Activated naive CD8-positive, alpha-beta T cell treated with anti-CD3 and anti-CD28 coated beads for 36 hours (primary cell): ENCODE data around the gene TBX2. TPM values are rescaled to one million over a fixed set of nuclear protein-coding genes. Genes with fewer than 3 reads are reported as not detected.
"Not testable (repeated sequence)": the region's sequence is repeated elsewhere in the genome, so short reads cannot be mapped to it uniquely, and the experiment has no call there.

ENCODE experiments used
- DNase-seq: peaks from one replicate; pipeline ENCODE4 v3.0.0; 2021
- H3K27ac Mint-ChIP-seq: one replicate; pipeline ENCODE4 v1.8.0; 2022; ENCODE audit warnings: mild to moderate bottlenecking, moderate library complexity, mixed read lengths
- H3K27me3 Mint-ChIP-seq: one replicate; pipeline ENCODE4 v1.8.0; 2022; ENCODE audit warnings: mild to moderate bottlenecking, mixed read lengths
- H3K36me3 Mint-ChIP-seq: one replicate; pipeline ENCODE4 v1.8.0; 2021; ENCODE audit warnings: mild to moderate bottlenecking, mixed read lengths
- H3K4me1 Mint-ChIP-seq: one replicate; pipeline ENCODE4 v1.8.0; 2021; ENCODE audit warnings: mixed read lengths
- H3K4me3 Mint-ChIP-seq: one replicate; pipeline ENCODE4 v1.8.0; 2022; ENCODE audit warnings: mild to moderate bottlenecking, moderate library complexity, mixed read lengths
- H3K9me3 Mint-ChIP-seq: one replicate; pipeline ENCODE4 v1.8.0; 2022; ENCODE audit warnings: mixed read lengths
- total RNA-seq, 2 experiments: library from RNA; stranded (reverse); gene quantifications; one replicate each; pipeline ENCODE4 v1.2.3, GENCODE V29; 2021

The TBX2 gene
- total RNA-seq, 2 experiments from 2014 or later, result not detected

DNA sequence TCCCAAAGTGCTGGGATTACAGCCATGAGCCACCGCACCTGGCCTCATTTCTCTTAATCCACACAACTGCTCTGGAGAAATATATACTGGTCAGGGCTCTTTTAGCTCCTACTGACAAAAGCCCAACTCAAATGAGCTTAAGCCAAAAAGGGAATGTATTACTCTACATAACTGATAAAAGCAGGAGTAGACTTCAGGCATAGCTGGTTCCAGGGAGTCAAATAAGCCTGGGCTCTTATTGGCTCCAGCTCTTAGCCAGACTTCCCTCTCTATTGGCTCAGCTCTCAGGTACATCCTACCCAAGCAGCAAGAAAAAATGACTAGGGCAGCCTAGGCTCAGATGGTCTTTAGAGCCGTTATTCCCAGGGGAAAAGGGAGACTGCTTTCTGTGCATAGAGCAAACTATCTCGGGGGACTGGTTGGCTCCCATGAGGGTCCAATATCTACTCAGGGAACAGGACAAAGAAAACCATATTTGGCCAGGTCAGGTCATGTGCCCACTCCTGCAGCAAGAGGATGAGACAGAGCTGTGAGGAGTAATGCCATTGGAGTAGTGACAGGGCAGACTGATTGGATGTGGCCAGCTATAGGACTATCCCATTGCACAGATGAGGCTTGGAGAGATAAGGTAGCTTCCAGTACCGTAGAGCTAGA is 21.2 kb downstream of the TBX2 start:
- no peaks in the 10 kb centered on the region for H3K9me3 Mint-ChIP-seq
- no peak for DNase-seq
- H3K27ac Mint-ChIP-seq, result no peak overlapping the region
- no peak overlapping the region for H3K4me3 Mint-ChIP-seq
- peaks cover 75% of the 10 kb centered on the region for H3K27me3 Mint-ChIP-seq
- no peaks in the 10 kb centered on the region for H3K36me3 Mint-ChIP-seq
- H3K4me1 Mint-ChIP-seq, result no peaks in the 10 kb centered on the region

DNA sequence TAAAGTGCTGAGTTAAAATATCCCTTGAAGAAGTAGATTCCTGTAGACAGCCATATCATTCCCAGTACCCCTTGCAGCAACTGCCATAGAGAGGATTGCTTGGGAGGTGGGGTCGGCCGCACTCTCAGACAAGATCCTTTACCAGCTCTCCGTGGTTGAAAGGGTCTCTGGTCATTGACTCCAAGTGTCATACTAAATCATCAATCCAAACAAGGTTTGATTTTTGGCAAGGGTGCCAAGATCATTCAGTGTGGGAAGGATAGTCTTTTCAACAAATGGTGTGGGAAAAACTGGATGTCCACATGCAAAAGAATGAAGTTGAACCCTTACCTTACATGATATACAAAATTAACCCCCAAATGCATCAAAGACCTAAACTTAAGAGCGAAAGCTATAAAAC is 21.8 kb downstream of the TBX2 start:
- H3K4me3 Mint-ChIP-seq, result no peak overlapping the region
- H3K27me3 Mint-ChIP-seq, result peaks cover 75% of the 10 kb centered on the region
- DNase-seq, result no peak
- H3K4me1 Mint-ChIP-seq, result no peaks in the 10 kb centered on the region
- no peaks in the 10 kb centered on the region for H3K36me3 Mint-ChIP-seq
- H3K27ac Mint-ChIP-seq, result no peak overlapping the region
- no peaks in the 10 kb centered on the region for H3K9me3 Mint-ChIP-seq

DNA sequence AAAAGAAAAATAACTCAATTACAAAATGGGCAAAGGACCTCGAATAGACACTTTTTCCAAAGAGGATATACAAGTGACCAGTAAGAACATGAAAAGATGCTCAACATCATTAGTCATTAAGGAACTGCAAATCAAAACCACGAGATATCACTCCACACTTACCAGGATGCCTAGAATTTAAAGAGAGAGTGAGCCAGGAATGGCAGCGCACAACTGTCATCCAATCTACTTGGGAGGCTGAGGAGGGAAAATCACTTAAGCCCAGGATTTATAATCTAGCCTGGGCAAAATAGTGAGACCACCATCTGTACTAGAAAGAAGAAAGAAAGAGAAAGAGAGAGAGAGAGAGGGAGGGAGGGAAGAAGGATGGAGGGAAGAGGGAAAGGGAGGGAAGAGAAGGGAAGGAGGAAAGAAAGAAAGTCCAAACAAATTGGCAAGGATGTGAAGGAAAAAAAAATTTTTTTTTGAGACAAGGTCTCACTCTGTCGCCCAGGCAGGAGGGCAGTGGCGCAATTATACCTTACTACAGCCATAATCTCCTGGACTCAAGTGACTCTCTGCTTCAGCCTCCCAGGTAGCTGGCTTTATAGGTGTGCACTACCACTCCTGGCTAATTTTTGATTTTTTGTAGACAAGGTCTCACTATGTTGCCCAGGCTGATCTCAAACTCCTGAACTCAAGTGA is 22.6 kb downstream of the TBX2 start:
- Mint-ChIP-seq H3K9me3 (no peaks in the 10 kb centered on the region), H3K27me3 (peaks cover 68% of the 10 kb centered on the region), H3K36me3 (no peaks in the 10 kb centered on the region), H3K4me3 (no peak overlapping the region), H3K4me1 (no peaks in the 10 kb centered on the region), H3K27ac (no peak overlapping the region)
- no peak for DNase-seq

DNA sequence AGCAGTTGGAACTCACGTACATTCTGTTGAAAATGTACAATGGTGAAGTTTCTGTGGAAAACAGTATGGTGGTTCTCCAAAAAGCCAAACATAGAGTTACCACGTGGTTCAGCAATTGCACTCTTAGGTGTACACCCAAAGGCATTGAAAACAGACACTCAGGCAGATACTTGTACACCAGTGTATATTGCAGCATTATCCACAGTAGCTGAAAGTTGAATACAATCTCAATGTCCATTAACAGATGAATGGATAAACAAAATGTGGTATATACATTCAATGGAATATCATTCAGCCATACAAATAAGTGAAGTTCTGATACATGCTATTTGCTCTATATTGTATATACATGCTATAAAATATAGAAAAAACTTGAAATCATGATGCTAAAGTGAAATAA is 23.2 kb downstream of the TBX2 start:
- Mint-ChIP-seq H3K9me3 (no peaks in the 10 kb centered on the region), H3K4me3 (no peak overlapping the region), H3K27ac (no peak overlapping the region), H3K36me3 (no peaks in the 10 kb centered on the region), H3K4me1 (no peaks in the 10 kb centered on the region), H3K27me3 (peaks cover 65% of the 10 kb centered on the region)
- no peak for DNase-seq

DNA sequence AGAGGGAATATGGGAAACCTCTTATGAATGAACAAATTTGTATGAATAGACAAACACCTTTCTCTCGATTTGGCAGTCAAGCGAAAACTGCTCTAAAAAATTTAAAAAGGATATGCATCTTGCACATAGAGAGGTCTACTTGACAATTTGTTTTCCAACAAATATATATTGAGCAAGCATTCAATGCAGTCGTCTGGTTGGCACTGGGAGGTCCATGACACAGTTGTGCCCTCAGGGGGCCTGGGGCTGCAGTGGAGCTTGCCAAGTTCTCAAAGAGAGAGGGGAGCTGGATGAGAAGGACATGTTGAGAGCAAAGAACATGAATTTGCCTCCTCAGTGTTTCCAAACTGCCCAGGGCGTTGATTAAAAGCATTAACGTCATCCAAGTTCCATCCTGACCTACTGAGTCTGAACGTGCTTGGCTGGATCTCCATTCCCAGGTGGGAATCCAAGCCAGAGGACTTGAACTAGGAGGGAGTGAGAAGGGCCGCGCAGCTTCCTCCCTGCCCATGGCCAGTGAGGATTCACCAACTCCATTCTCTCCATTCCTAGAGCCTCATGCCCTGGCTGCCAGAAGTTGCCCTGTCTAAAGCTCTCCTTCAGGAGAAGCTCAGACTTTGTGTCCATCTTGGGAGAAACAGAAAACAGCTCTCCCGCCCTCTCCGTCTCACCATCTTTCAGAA is 24.5 kb downstream of the TBX2 start:
- H3K27ac Mint-ChIP-seq, result no peak overlapping the region
- no peak overlapping the region for H3K4me3 Mint-ChIP-seq
- H3K36me3 Mint-ChIP-seq, result no peaks in the 10 kb centered on the region
- no peaks in the 10 kb centered on the region for H3K4me1 Mint-ChIP-seq
- H3K27me3 Mint-ChIP-seq, result peaks cover 54% of the 10 kb centered on the region
- no peak for DNase-seq
- H3K9me3 Mint-ChIP-seq, result peaks cover 2% of the 10 kb centered on the region

DNA sequence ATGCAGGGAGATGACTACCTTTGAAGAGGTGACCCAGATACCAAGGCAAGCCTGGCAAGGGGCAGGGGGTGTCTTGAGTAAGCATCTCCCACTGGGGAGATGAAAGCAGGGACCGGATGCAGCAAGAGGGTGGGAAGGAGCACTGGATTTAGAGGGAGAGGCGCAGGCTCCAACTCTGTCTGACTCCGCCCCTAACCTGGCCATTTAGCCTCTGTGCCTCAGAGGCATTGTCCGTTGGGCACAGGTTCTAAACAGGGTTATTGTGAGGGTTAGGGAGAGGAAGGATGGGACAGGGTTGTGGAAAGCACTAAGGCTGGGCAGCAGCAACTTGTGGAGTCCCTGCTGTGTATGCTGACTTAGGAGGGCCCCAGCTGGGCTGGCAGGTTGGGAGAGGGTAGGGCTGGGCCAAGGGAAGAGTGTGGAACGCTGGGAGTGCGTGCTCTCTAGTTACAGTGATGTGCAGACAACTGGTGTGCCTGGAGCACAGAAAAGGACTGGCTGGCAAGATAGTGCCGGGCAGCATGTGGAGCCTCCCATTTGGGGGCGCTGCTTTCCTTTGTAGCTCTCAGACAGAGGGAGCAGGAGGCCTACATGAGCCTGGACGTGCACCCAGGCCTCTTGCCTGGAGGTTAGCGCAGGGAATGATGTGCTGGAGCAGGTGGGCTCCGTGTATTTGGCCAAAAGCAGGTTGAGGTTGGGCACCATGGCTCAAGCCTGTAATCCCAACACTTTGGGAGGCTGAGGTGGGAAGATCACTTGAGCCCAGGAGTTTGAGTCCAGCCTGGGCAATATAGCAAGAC is 26.2 kb downstream of the TBX2 start:
- Mint-ChIP-seq H3K9me3 (peaks cover 2% of the 10 kb centered on the region), H3K4me3 (no peak overlapping the region), H3K36me3 (no peaks in the 10 kb centered on the region), H3K27me3 (peaks cover 41% of the 10 kb centered on the region), H3K4me1 (no peaks in the 10 kb centered on the region), H3K27ac (no peak overlapping the region)
- DNase-seq, result no peak

DNA sequence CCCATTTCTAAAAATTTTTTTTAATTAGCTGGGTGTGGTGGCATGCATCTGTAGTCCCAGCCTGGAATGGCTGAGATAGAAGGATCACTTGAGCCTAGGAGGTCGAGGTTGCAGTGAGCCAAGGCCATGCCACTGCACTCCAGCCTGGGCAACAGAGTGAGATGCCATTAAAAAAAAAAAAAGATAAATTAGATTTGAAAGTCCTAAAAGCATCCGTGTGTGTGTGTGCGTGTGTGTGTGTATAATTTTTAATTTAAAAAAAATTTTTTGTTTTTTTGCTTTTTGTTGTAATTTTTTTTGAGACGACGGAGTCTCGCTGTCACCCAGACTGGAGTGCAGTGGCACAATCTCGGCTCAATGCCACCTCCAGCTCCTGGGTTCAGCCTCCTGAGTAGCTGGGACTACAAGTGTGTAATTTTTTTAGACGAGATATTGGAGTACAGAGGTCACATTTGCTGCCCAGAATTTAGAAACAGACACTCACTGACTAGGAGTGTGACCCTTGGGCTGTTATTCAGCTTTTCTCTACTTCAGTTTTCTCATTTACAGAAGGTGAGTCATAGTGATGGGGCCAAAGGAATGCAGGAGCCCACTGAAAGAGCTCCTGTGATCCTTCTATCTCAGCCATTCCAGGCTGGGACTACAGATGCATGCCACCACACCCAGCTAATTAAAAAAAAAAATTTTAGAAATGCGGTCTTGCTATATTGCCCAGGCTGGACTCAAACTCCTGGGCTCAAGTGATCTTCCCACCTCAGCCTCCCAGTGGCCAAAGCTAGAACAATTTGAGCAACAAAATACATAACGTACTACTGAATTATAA is 27.1 kb downstream of the TBX2 start:
- H3K27ac Mint-ChIP-seq, result no peak overlapping the region
- H3K4me1 Mint-ChIP-seq, result no peaks in the 10 kb centered on the region
- H3K27me3 Mint-ChIP-seq, result peaks cover 32% of the 10 kb centered on the region
- DNase-seq, result no peak
- H3K4me3 Mint-ChIP-seq, result no peak overlapping the region
- peaks cover 2% of the 10 kb centered on the region for H3K9me3 Mint-ChIP-seq
- no peaks in the 10 kb centered on the region for H3K36me3 Mint-ChIP-seq

DNA sequence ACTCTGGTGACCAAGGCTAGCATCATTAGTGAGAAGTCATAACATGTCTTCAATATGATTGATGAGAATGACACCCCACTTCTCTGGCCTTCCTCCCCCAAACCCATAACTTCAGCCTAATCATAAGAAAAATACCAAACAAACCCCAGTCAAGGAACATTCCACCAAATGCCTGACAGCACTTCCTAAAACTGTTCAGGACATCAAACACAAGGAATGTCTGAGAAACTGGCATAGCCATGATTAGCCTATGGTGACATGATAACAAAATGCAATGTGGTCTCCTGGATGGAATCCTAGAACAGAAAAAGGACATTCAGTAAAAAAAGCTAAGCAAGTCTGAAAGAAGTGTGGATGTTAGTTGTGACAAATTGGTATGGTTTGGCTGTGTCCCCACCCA is 27.9 kb downstream of the TBX2 start:
- Mint-ChIP-seq H3K36me3 (no peaks in the 10 kb centered on the region), H3K9me3 (peaks cover 2% of the 10 kb centered on the region), H3K4me1 (no peaks in the 10 kb centered on the region), H3K27me3 (peaks cover 24% of the 10 kb centered on the region), H3K4me3 (no peak overlapping the region), H3K27ac (no peak overlapping the region)
- DNase-seq, result no peak

DNA sequence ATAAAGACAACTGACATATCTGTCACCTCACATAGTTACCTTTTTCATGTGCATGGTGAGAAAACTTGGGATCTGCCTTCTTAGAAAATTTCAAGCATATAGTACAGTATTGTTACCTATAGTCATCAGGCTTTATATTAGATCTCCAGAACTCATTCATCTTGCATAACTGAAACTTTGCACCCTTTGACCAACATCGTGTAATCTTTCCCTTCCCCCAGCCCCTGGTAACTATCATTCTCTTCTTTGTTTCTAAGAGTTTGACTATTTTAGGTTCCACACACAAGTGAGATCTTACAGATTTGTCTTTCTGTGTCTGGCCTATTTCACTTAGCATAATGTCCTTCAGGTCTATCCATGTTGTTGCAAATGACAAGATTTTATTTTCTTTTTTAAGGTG is 29.6 kb downstream of the TBX2 start:
- H3K27me3 Mint-ChIP-seq, result peaks cover 20% of the 10 kb centered on the region
- H3K4me1 Mint-ChIP-seq, result no peaks in the 10 kb centered on the region
- no peak for DNase-seq
- peaks cover 2% of the 10 kb centered on the region for H3K9me3 Mint-ChIP-seq
- H3K27ac Mint-ChIP-seq, result no peak overlapping the region
- H3K36me3 Mint-ChIP-seq, result no peaks in the 10 kb centered on the region
- no peak overlapping the region for H3K4me3 Mint-ChIP-seq

DNA sequence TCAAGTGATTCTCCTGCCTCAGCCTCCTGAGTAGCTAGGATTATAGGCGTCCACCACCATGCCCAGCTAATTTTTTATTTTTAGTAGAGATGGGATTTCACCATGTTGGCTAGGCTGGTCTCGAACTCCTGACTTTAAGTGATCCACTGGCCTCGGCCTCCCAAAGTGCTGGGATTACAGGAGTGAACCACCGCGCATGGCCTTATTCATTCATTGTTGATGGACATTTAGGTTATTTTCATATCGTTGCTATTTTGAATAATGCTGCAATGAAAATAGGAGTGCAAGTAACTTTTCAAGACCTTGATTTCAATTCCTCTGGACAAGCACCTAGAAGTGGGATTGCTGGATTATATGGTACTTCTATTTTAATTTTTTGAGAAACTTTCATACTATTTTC is 30.2 kb downstream of the TBX2 start:
- not testable (repeated sequence) for DNase-seq, H3K4me3 Mint-ChIP-seq, H3K4me1 Mint-ChIP-seq, H3K9me3 Mint-ChIP-seq, H3K36me3 Mint-ChIP-seq, H3K27ac Mint-ChIP-seq
- peaks cover 23% of the 10 kb centered on the region for H3K27me3 Mint-ChIP-seq

DNA sequence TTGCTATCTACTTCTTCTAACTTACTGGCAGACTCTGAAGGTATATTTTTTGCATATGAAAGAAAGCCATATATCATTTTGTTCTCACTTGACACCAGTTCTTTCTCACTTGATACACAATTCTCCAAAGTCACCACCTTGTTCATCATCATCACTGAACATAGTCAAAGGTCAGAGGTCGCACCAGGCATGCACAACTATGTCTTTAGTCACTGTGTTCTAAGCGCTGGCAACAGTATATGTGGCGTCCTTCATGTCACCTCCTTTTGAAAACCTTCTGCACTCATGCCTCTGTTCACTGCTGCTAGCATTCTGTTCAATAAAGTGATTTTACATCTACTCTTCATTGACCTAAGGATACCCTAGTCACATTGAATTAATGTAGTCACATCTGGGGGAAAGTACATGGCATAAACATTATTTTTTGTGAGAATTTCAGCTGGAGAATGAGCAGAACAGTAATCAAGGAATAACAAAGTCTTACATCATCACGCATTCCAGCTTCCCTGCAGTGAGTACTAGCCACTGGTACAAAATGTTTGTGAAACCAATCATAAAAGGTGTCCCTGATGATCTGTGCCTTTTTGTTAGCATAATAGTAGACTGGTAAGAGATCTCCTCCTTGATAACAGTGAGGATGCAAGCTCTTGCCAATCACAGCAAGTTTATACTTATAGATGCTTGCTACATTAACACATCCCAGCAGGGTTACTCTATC is 32.1 kb downstream of the TBX2 start:
- H3K36me3 Mint-ChIP-seq, result no peaks in the 10 kb centered on the region
- peaks cover 22% of the 10 kb centered on the region for H3K27me3 Mint-ChIP-seq
- H3K9me3 Mint-ChIP-seq, result peaks cover 8% of the 10 kb centered on the region
- H3K4me1 Mint-ChIP-seq, result no peaks in the 10 kb centered on the region
- H3K27ac Mint-ChIP-seq, result no peak overlapping the region
- DNase-seq, result no peak
- no peak overlapping the region for H3K4me3 Mint-ChIP-seq

DNA sequence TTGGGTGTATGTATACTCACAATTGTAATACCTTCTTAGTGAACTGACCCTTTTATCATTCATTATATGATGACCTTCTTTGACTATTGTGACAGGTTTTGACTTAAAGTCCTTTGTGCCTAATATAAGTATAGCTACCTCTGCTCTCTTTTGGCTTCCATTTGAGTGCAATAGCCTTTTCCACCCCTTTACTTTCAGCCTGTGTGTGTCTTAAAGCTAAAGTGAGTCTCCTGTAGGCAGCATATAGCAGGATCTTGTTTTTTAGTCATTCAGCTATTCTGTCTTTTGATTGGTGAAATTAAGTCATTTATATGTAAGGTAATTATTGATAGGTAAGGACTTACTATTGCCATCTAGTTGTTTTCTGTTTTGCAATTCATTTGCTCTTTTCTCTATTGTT is 36.6 kb downstream of the TBX2 start:
- Mint-ChIP-seq H3K27me3 (peaks cover 51% of the 10 kb centered on the region), H3K9me3 (peaks cover 23% of the 10 kb centered on the region), H3K4me1 (peaks cover 3% of the 10 kb centered on the region), H3K4me3 (no peak overlapping the region), H3K36me3 (peaks cover 2% of the 10 kb centered on the region), H3K27ac (no peak overlapping the region)
- DNase-seq, result no peak

DNA sequence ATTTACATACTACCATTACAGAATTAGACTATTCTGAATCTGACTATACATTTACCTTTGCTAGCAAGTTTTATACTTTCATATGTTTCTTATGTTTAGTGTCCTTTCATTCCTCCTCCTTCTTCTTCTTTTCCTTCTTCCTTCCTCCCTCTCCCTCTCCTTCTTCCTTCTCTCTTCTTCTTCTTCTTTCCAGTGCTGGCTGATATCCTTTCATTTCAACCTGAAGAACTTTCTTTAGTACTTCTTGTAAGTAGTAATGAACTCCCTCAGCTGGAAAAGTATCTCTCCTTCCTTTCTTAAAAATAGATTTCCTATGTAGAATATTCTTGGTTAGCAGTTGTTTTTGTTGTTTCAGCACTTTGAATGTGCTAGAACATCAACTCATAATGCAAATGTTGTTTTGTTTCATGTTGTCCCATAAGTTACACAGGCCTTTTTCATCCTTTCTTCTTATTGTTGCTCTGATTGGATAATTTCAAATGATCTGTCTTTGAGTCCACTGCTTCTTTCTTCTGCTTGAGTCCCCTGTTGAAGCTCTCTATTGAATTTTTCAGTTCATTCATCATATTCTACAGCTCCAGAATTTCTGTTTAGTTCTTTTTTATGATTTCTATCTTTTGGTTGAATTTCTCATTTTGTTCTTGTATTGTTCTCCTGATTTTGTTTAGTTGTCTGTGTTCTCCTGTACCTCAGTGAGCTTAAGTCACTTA is 37.5 kb downstream of the TBX2 start:
- Mint-ChIP-seq H3K9me3 (peaks cover 23% of the 10 kb centered on the region), H3K4me3 (no peak overlapping the region), H3K27me3 (peaks cover 51% of the 10 kb centered on the region), H3K36me3 (peaks cover 2% of the 10 kb centered on the region), H3K27ac (no peak overlapping the region), H3K4me1 (peaks cover 3% of the 10 kb centered on the region)
- DNase-seq, result no peak
